OCI-M2 (cell line): ENCODE data around the gene ANKRD63.

ENCODE experiments used
- DNase-seq: peaks from one replicate; lab custom pipeline; 2025; ENCODE audit not compliant: unreplicated experiment; lab: John Stamatoyannopoulos, UW

ANKRD63 gene

DNA sequence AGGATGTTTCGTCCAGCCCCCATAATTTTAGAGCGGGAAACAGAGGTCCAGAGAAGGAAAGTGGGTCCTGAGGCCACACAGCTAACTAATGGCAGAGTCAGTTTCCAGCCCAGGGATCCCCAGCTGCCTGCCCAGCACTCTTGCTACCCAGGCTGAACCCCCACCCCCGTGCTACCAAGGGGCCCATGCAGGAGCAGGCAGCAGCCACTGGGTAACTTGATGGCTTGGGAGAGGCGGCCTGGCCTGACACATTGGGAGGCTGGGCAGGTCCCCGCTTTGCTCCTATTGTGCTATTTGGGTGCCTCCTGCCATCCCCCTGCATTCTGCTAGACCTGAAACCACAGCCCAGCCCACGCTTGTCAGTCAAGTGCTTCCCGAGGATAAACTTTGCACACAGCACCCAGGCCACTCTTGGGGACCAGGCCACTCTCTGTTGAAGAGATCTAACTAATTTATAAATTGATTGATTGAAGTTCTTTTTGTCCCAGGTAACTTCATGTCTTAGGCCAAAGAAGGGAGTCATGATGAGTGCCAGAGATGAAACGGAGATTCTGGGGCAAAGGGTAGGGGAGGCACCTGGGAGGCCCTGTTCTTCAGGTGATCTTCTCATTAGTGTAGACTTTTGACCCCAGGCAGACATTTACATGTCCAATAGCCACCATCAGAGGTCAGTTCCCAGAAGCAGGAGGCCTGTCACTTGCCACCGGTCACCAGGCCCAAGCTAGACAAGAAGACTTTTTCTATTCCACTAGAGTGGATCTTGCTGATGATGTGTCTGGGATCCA is 37.0 kb downstream of the ANKRD63 start:
- no peak for DNase-seq

DNA sequence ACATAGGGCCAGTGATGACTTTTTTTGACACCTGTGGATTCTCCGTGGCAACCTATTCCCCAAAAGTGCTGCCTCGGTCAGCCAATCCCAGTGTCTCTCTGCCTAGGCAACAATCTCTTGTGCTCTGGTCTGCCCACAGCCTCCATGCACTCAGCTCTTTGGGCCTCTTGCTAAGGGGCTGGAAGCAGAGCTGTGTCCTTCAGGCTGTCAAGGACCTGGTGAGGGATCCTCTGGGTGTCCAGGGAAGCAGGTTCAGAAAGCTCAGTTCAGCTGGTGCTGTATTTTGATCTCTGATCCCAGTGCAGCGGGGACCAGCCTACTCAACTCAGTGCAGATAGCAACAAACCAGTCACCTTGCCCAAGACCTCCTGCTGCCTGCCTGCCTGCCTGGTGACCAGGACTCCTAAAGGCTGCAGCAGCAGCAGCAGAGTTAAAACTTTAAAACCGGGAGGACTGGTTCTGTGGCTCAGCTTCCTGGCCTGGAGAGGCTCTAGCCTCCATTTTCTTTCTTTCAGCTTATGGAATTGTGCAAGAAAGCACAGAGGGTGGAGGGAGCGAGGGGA is 37.8 kb downstream of the ANKRD63 start:
- DNase-seq = no peak

DNA sequence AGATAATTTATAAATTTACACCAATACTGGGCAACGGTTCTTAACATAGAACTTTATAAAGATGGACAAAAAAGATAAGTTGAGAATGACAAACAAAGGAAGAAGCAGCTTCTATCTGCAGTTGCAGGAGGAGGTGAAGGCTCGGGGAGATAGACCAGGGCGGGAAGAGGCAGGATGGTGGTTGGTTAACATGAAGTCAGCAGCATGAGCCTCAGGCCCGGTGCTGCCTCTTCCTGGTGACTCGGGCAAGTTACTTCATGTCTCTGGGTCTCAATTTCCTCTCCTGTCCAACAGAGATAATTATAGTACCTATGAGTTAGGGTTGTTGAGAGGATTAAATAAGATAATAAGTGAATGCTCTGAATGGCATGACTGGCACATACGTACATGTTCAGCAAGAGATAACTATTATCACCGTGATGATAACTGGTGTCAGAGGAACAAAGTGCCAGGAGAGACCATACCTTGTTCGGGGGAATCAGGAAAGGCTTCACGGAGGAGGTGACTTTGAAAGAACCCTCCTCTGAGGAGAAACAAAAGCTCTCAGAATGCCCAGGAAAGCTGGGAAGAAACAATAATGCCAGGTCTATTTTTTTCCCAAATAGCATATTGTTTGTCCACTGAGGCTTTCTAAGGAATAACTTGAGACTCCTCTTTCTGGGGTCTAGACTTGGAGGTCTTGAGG is 39.6 kb downstream of the ANKRD63 start:
- no peak for DNase-seq

DNA sequence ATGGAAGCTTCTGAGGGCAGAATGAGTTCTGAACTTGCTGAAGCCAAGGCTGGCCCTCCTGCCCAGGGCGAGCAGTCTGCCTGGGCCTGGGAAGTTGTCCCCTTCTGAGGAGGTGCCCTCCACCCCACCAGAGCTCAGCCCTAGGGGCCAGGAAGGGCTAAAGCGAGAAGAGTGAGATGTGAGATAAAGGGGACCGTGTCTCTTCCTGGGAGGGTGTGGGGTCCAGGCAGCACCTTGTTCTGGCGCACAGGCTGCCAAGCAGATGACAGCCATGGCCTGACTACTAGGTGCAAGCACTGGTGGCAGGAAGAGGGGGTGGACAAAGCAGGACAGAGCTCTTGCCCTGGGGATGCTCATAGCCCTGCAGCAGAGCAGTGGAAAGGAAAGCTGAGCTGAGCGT is 40.3 kb downstream of the ANKRD63 start:
- no peak for DNase-seq

DNA sequence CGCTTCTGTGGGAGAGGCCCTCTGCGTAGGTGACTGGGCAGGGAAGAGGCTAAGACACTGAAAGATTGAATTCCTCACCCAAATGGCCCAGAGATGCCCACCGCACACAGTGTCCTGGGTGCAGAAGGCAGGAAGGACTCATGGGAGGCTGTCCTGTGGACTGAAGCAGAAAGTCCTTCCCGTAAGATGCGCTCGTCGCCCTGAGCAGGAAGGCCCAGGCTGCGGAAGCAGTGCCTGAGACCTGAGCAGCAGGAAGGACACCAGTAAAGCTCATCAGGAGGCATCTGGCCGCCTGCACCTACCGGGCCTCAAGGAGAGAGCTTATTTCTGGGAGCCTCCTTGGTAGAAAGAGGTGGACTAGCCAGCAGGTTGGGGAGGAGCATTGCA is 40.7 kb downstream of the ANKRD63 start:
- DNase-seq = no peak

DNA sequence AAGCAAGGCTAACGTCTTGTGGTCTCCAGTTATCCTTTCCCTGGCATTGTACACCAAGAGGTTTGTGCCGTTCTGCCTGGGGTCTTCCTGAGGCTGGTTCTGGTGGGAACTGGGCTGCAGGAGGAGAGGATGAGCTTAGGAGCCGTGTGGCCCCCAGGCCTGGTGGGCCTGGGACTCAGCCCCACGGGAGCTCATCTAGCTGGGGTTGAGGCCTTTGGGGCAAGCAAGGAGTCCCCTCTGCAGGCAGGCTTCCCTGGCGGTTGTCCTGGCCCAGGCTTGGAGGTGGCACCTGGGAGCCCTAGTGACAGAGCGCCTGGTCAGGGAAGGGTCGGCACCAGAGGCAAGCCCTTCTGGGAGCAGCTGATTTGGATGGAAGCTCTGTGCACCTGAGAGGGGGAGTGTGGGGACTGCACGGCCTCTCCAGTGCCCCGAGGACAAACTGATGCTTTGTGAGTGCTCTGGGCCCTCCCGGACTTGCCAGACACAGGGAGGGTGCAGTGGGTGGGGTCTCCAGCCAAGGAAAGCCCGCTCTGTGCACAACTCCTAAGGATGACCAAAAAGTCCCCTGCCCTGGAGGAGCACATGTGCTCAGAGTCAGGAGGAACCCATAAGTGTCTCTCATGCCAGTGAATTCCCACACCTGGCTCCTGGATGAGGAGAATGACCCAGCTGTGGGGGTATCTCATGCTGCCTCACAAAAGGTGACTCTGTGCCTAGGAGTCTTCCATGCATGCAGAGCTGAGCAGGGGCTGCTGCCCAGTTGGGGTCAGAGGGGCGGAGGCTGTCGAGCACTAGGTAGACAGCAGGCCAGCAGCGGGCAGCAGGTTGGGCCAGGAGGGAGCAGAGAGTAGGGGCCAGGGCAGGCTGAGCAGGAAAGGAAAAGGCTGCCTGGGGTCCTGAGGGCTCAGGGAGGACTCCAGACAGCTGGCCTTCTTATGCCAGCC is 41.3 kb downstream of the ANKRD63 start:
- DNase-seq = no peak

DNA sequence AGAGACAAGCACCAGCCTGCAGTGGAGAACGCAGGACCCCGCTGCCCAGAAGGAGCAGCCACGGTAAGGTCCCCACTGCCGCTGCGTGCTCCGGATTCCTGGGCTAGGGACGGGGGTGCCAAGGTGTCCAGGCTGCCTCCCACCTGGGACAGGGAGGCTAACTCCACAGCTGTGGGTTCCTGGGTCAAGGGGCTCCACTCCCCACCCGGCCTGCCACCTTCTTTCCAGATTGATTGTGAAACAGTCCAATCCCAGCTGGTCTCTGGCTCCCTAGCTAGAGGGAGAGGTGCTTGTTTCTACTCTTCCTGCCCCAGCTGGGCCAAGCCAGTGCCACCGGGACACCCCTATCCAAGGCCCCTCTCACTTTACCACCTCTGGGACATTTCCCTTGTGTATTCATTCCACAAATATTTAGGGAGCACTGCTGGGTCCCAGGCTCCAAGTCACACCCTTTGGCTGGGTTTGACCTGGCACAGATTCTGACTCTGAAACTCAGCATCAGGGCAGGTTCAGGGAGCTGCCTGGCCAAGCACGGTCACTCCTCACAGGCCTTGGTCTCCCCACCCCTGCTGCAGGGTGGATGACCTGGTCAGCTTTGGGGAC is 42.1 kb downstream of the ANKRD63 start:
- no peak for DNase-seq

DNA sequence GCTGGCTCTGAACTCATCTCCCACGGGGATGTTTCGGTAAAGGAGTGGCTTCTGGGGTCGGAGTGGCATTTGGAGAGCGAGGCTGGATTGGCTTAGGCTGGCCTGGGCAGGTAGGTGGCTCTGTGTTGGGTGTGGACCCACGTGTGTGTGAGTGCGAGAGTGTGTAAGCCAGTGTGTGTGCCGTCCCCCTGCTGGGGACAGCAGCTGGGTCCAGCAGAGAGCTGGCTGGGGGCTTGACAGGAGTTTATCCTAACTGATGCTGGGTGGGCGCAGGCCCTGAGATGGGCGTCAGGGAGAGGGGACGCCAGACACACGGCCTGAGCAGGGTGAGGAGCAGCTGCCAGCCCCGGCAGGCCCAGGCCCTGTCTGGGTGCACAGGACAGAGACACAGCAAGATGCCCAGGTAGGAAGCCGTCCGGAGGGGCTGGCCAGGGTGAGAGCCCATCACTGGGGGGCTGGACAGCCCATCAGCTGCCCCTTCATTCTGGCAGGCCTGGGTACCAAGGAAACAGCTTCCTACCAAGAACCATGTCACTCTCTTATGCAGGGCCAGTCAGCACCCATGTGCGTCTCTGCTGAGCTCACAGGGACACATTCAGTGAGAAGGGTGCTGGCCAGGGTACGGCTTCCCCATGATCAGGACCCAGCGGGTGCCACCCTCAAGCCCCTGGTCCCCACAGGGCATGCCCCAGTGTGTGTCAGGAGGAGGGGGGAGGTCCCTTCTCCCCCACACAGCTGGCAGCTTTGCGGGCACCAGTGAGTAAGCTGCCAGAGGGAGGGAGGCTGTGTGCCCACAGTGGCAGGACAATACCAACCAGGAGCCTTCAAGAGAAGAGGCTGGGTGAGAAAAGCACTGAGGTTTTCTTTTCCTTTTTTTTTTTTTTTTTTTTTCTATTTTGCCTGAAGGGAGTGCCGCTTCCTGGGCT is 42.9 kb downstream of the ANKRD63 start:
- DNase-seq = no peak

DNA sequence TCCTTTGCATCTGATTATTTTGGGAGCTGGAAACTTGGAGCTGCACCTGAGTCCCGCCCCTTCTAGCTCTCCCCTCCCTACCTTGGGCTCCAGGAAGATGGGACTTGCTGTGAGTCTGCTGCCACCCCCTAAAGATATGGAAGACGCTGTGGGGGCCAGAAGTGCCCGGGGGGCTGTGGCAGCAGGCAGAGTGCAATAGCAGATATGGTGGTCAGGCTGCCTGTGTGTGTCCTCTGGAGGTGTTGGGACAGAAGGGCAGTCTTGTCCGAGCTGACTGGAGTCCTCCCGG is 43.5 kb downstream of the ANKRD63 start:
- no peak for DNase-seq

DNA sequence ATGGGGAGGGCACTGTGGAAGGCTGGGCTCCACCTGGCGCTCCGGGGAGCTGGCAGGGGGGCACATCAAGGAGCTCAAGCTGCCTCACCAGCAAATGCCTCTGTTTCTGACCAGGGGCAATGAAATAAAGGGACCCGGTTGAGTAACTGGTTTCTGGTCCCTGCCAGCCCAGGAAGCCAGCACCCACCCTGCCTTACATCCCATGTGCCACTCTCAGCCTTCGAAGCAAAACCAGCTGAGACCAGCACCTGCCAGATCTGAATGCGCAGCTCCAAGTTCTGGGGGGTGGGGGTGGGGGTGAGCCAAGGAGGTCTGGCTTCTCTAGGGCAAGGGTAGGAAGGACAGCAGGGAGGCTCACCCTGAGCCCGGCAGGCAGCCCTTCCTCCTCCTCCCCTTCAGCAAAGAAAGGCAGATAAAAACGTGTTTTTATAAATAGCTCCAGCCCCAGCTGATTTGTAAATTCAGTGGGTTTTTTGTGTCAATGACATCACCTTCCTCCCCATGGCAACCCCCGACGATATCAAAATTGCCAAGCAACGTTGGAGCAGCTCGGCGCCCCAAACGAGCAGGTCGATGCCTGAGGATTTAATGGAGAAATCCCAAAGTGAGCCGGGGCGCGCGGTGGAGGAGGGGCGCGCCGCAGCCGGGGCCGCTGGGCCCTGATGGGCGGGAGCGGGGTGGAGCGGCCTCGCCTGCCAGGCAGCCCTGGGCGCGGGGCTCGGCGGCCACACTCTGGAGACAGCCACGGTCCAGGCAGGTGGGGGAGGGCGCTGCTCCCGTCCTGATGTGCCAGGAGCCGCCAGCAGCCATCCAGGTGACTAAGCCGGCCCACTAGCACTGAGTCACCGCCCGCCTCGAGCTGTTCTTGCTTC is 44.1 kb downstream of the ANKRD63 start, which contains the start of gene PAK6:
Gene PAK6, plus strand, starts transcription at position 532 of the 872 bp plus-strand sequence. CDS start 25,723 bp downstream, outside the sequence.
- DNase-seq = no peak

DNA sequence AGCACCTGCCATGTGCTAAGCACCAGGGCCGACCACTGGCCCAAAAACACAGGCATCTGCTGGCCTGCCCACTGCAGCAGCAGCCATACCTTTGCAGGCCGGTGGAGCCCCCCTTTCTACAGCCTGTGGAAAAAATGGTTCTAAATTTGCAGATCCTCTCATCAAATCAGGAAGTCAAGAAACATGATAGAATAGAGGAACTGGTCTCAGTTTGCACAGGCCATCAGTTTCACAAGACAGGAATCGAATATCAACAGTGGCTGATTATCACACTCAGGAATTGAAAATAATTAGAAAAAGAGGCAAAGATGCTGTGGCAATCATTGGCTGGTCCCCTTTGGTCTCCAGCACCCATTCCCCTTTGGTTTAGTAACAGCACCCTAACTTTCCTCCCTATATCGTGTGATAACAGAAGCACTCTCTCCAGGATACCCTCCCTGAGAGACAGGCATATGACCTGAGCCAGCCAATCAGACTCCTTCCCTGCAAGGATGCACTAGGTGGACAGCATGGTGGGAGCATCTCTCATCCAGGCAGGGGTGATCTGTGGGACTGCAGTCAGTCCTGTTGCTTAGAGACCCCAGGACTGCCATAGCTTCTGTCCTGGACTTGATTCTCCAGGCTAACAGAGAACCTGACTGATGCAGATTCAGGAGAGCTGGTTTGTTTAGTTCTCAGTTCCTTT is 47.5 kb downstream of the ANKRD63 start:
- DNase-seq = no peak

DNA sequence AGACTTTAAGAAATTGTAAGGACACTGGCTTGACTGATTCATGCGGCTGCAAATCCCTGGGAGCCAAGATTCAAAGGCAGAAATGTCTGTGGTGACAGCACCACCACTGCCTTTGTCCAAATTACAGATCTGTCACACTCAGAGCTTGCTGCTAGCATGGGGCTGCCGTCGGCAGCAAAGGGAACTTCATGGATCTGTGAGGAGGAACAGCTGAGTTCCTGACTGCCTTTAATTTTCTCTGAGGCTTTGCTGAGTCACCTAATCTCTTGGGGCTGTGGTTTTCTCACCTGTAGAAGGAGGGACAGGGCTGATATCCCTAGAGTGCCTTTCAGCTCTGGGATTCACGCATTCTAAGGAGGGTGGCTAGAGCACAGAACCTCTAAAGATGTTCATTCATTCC is 48.1 kb downstream of the ANKRD63 start:
- no peak for DNase-seq

DNA sequence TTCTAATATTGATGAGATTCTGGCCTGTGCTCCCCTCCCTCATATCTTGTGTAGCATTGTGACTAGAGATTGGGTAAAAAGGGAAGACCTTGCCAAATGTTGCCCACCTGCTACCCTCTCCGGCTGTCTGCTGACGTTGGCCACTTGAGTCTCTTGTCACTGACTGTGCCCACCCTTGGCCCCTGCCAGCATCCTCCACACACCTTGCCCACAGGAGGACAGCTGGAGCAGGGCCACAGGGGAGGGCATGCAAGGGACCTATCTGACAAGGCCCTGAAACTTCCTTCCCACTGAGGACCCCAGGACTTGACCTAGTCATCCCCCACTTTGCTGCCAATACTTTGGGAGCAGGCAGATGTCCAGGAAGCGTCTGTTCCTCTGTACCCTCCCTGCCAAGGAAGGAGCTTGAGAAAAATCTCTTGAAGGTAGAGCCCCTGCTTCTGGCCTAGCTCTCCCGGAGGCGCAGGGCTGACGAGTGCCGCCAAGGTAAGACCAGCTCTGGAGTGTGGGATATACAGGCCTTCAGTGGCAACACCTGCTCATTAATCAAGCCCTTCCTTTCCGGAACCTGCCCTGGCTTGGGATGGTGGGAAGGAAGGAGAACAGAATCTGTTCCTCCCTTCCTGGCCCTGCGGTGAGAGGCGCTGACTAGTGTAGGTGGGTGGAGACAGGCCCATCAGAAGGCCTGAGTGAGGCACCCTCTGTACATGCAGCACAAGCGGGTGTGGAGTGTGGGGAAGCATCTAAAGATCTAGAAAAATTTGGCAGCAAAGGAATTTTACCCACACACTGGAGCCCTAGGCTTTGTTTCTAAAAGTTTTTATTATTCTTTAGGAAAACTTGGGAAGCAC is 48.9 kb downstream of the ANKRD63 start:
- no peak for DNase-seq

DNA sequence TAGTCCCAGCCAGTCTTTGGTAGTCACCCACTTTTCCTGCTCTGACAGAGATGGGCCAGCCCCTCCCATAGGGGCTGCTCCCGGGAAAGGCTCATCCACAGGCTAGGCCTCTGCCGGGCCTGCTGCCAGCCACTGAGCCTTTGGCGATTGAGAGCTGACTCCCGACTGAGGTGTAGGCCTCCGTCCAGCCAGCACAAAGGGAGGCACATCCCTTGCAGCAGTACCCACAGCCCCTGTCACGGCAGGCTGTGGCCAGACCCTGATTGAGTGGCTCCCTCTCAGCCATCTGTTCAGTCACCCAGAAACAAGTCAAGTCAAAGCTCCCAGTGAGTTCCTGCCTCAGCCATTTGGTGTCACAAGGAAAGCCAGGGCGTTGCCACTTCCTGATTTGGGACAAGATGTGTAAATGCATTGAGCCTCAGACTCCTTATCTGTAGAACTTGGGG is 50.2 kb downstream of the ANKRD63 start:
- DNase-seq = no peak
